NCI-H1417 treated with DMSO at 0.1 percent for 48 hours (cell line): Measurements from ENCODE around the gene PPP1R1C.

Experiments used
- DNase-seq: peaks from one replicate; lab custom pipeline; 2025; lab: John Stamatoyannopoulos, UW

The PPP1R1C gene

GRCh38 chr2:181972431-181973170 is 13.1 kb upstream of the PPP1R1C start:
- no peak for DNase-seq

DNA sequence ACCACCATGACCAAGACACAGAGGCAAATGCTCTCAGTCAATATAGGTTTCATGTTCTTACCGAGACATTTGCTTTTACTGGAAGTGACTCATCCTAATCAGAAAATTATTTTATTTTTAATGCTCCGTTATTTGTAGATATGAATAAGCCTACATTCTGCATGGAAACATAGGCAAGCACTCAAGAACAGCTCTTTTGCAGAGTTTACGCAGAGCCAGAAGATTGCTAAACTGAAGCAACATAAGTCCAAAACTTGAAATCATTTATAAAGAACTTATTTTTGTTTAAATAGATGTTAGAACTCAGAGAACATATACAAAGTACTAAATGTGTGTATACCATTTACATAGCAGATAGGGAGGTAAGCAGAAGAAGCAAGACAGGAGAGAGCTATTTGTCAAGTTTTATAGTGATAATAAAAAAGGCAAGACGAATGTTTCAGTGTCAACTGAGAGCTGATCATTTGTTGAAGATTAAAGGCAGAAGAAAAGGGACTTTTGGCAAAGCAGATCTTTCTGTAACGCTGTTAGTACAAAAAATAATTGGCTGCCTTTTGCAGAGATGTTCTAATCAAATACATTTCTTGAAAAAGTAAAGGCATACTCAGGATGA is 12.4 kb upstream of the PPP1R1C start:
- DNase-seq = no peak

DNA sequence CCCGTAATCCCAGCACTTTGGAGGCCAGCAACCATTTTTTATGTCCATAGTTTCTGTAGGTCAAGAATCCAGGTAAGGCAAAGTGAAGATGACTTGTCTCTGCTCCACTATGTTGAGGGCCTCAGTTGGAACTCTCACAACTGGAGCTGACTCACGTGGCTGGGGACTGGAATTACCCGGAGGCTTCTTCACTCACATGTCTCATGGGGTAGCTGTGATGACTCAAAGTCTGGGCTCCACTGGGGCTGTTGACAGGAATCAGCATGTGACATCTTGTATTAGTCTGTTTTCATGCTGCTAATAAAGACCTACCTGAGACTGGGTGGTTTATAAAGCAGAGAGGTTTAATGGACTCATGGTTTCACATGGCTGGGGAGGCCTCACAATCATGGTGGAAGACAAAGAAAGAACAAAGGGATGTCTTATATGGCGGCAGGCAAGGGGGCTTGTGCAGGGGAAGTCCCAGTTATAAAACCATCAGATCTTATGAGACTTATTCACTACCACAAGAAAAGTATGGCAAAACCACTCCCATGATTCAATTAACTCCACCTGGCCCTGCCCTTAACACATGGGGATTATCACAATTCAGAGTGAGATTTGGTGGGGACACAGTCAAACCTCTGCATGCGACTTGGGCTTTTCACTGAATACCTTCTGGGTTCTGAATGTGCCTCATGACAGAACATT is 7.8 kb upstream of the PPP1R1C start:
- no peak for DNase-seq

GRCh38 chr2:181978351-181979150 is 7.1 kb upstream of the PPP1R1C start:
- no peak for DNase-seq

DNA sequence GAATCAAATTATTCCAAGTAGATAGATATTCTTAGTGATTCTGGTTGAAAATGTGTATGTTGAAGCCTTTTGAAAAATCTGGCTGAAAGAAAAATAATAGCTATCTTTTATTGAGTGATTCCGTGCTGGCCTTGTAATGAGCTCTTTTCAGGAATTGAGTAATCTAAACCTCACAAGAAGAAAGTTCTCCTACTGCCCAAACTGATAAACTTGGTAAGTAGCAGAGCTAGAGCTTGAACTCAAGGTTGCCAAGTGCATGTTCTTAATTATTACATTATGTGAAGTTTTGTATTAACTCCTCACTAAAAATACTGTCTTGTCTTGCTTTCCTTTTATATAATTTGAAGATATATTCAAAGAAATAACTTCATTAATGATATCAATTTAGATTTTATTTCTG is 1.6 kb upstream of the PPP1R1C start:
- no peak for DNase-seq

DNA sequence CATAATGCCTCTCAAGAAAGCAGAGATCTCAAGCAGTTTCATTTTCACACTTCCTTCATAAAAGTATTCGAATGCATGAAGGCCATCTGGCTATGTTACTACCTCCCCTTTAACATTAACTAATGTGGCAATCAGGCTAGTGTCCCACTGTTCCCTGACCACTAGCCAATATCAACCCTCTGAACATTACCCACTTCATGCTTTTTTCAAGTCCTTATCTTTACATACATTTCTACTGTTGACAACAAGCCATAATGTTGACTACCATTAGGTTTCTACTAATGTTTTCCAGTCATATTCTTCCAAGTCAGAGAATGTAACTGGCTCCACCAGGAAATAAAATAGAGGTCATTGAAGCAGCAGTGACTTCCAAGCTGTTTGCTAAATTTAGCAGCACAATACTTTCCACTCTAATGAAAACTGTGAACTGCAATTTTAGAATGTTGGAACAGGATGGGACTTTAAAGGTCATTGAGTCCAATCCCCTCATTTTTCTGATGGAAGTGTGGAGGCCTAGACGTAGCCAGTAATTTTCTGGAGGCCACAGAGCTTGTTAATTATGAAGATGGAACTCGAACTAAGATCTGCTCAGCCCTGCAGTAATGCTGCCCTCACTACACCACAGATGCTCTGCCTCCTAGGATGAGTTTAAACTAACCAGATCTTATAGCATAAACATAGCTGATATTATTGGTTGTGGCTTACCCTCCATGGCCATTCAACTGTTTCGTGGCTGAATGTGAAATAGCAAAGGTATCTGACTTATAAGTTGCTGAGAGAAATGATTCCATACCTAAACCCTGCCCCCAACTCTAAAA is 630 bp upstream of the PPP1R1C start:
- DNase-seq = no peak

GRCh38 chr2:181988154-181988924 is 2.7 kb downstream of the PPP1R1C start:
- DNase-seq = no peak

- DNase-seq = no peak
Measured at GRCh38 chr2:181989099-181989498, 3.4 kb downstream of the PPP1R1C start.

DNA sequence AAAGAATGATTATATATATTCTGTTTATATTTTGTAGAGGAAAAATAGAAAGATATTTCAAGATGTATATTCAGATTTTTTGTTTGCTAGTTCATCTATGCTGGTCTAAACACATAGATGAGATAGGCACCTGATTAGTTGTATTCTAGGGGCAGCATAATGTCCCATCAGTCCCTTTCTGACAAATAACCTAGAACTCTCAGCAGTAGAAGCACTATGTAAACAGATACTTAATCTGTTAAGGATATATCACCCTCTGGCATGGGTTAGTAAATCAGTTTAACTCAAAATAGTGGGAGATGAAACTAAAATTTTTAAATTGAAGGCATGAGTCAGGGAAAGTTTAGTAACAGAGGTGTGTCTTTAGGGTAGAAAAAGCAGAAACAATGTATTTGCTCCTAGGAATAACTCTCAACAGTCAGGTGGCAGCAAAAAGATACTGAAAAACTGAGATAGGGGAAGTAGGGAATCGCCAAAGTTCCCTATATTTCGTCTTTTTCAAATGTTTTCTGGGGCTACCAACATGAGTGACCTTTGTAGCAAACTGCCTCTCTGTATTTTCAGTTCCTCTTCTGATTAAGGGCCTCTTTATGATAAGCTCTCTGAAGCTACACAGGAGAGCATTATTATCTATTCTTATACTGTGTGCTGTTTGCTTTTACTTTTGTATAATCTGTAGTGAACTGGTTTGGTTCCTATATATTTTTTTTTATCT is 5.7 kb downstream of the PPP1R1C start:
- no peak for DNase-seq

DNA sequence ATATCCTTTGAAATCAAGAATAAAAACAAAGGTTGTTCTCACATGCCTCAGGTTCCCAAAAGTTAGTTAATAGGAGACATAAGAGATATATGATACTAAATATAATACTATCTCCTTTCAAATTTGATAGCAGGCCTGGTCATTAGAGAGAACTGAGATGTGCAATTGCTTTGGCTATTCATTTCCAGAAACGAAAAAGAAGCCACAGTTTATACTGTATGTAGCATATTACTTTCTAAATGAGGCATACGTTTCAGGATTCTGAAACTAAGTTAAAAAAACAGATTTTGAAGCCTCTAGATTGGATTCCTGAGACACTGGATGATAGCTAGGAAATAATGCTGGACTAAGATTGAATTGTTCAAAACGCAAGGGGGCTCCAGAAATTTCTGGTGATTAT is 7.1 kb downstream of the PPP1R1C start:
- no peak for DNase-seq

- no peak for DNase-seq
Measured at GRCh38 chr2:181995289-181995688, 9.6 kb downstream of the PPP1R1C start.

DNA sequence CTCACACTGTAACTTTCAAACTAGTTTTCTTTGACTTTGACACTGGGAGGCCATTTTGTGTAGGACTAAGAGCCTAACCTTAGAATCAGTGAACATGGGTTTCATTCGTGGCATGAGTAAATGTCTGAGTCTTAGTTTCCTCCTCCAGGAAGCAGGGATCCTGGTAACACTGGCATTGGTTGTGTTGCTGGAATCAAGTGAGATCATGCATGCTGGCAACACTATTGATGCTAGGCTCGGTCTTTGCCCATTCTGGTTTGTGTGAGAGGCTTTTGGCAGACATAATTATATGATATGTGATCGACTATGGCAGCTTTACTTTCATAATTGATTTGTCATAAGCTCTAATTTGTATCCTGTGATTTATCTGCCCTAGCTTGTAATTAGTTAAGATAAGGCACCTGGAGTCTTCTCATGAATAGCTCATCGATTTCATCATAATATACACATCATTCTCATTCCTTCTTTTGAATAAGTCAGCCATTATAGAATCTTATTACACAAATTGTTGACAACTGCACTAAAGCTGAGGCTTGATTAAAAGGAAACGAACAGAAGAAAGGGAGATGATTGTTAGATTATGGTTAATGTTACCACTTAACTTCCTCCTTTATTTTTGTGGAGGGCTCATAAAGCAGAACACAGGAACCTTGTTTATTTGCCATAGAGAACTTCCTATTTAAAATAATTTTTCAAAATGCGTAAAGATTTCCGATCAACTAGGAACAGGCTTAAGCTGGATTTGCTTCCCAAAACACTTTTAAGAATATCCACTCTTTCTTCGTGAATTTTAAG is 12.6 kb downstream of the PPP1R1C start:
- DNase-seq = peak; percentile 90

- DNase-seq = peak; percentile 21
Measured at GRCh38 chr2:181998891-181999654, 13.4 kb downstream of the PPP1R1C start.

DNA sequence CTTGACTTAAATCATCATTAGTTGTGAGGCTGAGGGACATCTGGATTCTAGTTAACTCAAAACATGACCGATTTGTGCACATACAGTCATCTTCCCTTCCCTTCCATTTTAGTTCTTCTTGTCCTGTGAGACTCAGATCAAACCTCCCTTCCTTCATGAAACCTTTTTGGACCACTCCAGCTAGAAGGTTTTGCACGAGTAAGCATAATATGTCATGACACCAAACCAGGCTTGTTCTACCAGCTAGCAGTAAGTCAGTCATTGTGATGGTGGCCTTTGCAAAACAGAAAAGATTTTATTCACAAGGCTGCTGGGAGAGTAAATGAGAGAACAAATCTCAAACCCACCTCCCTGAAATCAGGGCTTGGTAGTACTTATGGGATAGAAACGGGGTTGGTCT is 14.3 kb downstream of the PPP1R1C start:
- no peak for DNase-seq

DNA sequence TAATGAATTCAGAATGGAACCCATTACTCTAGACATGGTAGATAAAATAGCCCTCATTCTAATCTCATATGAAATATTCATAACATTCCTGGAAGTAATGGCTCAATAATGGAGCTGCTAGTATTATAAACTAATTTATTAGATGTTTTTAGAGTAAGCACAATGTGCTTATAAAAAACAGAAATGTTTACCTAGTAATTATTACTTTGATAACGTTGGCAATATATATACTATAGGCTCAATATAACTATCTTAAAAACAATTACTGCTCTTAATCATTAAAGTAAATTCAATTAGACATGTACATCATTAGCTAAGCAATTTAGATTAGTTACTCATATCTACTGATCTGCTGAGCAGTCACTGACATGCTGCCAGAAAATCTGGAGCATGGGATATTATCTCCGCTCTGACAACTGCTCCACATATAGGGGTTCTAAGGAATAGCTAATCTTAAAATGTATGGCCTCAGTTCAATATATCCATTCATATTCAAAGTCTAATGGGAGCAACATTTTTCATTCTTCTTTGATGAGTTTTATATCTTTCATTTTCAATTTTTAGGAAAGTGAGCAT is 19.4 kb downstream of the PPP1R1C start:
- no peak for DNase-seq

GRCh38 chr2:182006595-182007341 is 21.1 kb downstream of the PPP1R1C start:
- no peak for DNase-seq

DNA sequence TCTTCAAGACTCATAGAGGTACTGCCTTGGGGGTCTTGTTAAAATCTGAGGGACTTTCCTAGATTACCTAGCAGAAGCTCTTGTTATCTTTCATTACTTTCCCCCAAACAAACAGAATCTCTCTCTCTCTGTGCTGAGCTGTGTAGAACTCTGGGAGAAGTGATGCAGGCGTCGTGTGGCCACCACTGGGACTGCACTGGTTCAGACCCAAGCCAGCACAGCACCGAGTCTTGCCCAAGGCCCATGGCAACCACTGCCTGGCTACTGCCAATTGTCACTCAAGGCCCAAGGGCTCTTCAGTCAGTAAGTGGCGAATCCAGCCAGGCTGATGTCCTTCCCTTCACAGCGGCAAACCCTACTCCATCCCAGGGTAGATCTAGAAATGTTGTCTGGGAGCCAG is 28.6 kb downstream of the PPP1R1C start:
- DNase-seq = no peak
